HEK293 (cell line): ENCODE results near the gene RFNG.

Experiments
- ATF2 ChIP-seq: fragments of 450-650 bp; formaldehyde crosslinking; IDR thresholded peaks from 2 replicates; pipeline ENCODE4 v1.5.1; 2016; ENCODE audit warnings: missing biosample characterization, missing genetic modification characterization, low read depth
- GFI1B ChIP-seq: fragments of 450-650 bp; formaldehyde crosslinking; IDR thresholded peaks from 2 replicates; pipeline ENCODE4 v1.5.1; 2016; ENCODE audit warnings: missing biosample characterization, missing genetic modification characterization
- GLI2 ChIP-seq: fragments of 450-650 bp; formaldehyde crosslinking; IDR thresholded peaks from 2 replicates; pipeline ENCODE4; 2017; ENCODE audit warnings: missing biosample characterization, missing genetic modification characterization, low read depth, borderline replicate concordance
- OVOL3 ChIP-seq: fragments of 450-650 bp; formaldehyde crosslinking; IDR thresholded peaks from 2 replicates; pipeline ENCODE4 v1.5.1; 2016; ENCODE audit warnings: missing biosample characterization, missing genetic modification characterization
- PRDM4 ChIP-seq: fragments of 450-650 bp; formaldehyde crosslinking; IDR thresholded peaks from 2 replicates; pipeline ENCODE4 v1.5.1; 2017; ENCODE audit warnings: missing biosample characterization, missing genetic modification characterization
- YY1 ChIP-seq: fragments of 450-650 bp; formaldehyde crosslinking; IDR thresholded peaks from 2 replicates; pipeline ENCODE4 v1.5.1; 2018; ENCODE audit warnings: missing biosample characterization, missing genetic modification characterization
- ZBTB1 ChIP-seq: fragments of 450-650 bp; formaldehyde crosslinking; IDR thresholded peaks from 2 replicates; pipeline ENCODE4 v1.5.1; 2016; ENCODE audit warnings: missing biosample characterization, missing genetic modification characterization
- ZBTB11 ChIP-seq: fragments of 450-650 bp; formaldehyde crosslinking; conservative IDR thresholded peaks from 2 replicates; pipeline ENCODE4 v1.5.1; 2016; ENCODE audit warnings: low read depth, missing biosample characterization, missing genetic modification characterization
- ZFHX2 ChIP-seq: fragments of 450-650 bp; formaldehyde crosslinking; conservative IDR thresholded peaks from 2 replicates; pipeline ENCODE4 v1.5.1; 2016; ENCODE audit warnings: missing biosample characterization, missing genetic modification characterization
- ZFP3 ChIP-seq: fragments of 450-650 bp; formaldehyde crosslinking; IDR thresholded peaks from 2 replicates; pipeline ENCODE4 v1.5.1; 2016; ENCODE audit warnings: low read depth, missing biosample characterization, missing genetic modification characterization
- ZNF18 ChIP-seq: fragments of 450-650 bp; formaldehyde crosslinking; IDR thresholded peaks from 2 replicates; pipeline ENCODE4 v1.5.1; 2016; ENCODE audit warnings: missing biosample characterization, missing genetic modification characterization
- ZNF202 ChIP-seq: fragments of 450-650 bp; formaldehyde crosslinking; IDR thresholded peaks from 2 replicates; pipeline ENCODE4 v1.5.1; 2016; ENCODE audit warnings: missing biosample characterization, missing genetic modification characterization, borderline replicate concordance
- ZNF214 ChIP-seq: fragments of 450-650 bp; formaldehyde crosslinking; IDR thresholded peaks from 2 replicates; pipeline ENCODE4 v1.5.1; 2017; ENCODE audit warnings: missing biosample characterization, mild to moderate bottlenecking, missing genetic modification characterization, borderline replicate concordance
- ZNF23 ChIP-seq: fragments of 450-650 bp; formaldehyde crosslinking; IDR thresholded peaks from 2 replicates; pipeline ENCODE4 v1.5.1; 2016; ENCODE audit warnings: missing biosample characterization, missing genetic modification characterization, borderline replicate concordance
- ZNF248 ChIP-seq: fragments of 450-650 bp; formaldehyde crosslinking; IDR thresholded peaks from 2 replicates; pipeline ENCODE4 v1.5.1; 2017; ENCODE audit warnings: missing biosample characterization, missing genetic modification characterization
- ZNF350 ChIP-seq: fragments of 450-650 bp; formaldehyde crosslinking; IDR thresholded peaks from 2 replicates; pipeline ENCODE4 v1.5.0; 2017; ENCODE audit warnings: missing biosample characterization, mild to moderate bottlenecking, missing genetic modification characterization
- ZNF449 ChIP-seq: fragments of 450-650 bp; formaldehyde crosslinking; IDR thresholded peaks from 2 replicates; pipeline ENCODE4 v1.5.1; 2017; ENCODE audit warnings: missing biosample characterization, mild to moderate bottlenecking, missing genetic modification characterization, moderate library complexity
- ZNF518A ChIP-seq: fragments of 450-650 bp; formaldehyde crosslinking; conservative IDR thresholded peaks from 2 replicates; pipeline ENCODE4 v1.5.1; 2016; ENCODE audit warnings: low read depth, missing biosample characterization, missing genetic modification characterization
- ZNF624 ChIP-seq: fragments of 450-650 bp; formaldehyde crosslinking; IDR thresholded peaks from 2 replicates; pipeline ENCODE4 v1.5.1; 2017; ENCODE audit warnings: missing biosample characterization, missing genetic modification characterization
- ZNF768 ChIP-seq: fragments of 450-650 bp; formaldehyde crosslinking; IDR thresholded peaks from 2 replicates; pipeline ENCODE4 v1.5.1; 2018; ENCODE audit warnings: missing biosample characterization, mild to moderate bottlenecking, missing genetic modification characterization
- ZNF776 ChIP-seq: fragments of 450-650 bp; formaldehyde crosslinking; IDR thresholded peaks from 2 replicates; pipeline ENCODE4 v1.5.0; 2017; ENCODE audit warnings: missing biosample characterization, missing genetic modification characterization, borderline replicate concordance
- ZNF837 ChIP-seq: fragments of 450-650 bp; formaldehyde crosslinking; IDR thresholded peaks from 2 replicates; pipeline ENCODE4 v1.5.1; 2016; ENCODE audit warnings: missing biosample characterization, missing genetic modification characterization
- ZSCAN30 ChIP-seq: fragments of 450-650 bp; IDR thresholded peaks from 2 replicates; pipeline ENCODE4 v1.5.1; 2018; ENCODE audit warnings: missing biosample characterization, mild to moderate bottlenecking, missing genetic modification characterization, moderate library complexity

Gene RFNG

GRCh38 chr17:82098939-82099763 is 47.5 kb upstream of the RFNG start (continued):
- TF ChIP-seq ZNF449 (tag by site-specific recombination) (no peak), ZFHX2 (tag by site-specific recombination) (peak; percentile 76), ZSCAN30 (tag by site-specific recombination) (peak; percentile 29; the same call in 1 of the 2 replicates), GLI2 (no peak), ZNF518A (tag by site-specific recombination) (no peak), ZNF214 (tag by site-specific recombination) (no peak), ZNF624 (no peak), ZNF18 (tag by site-specific recombination) (no peak), ZBTB1 (tag by site-specific recombination) (peak; percentile 68; the same call in 1 of the 2 replicates), ZBTB11 (tag by site-specific recombination) (peak; percentile 18; the same call in 1 of the 2 replicates), ZNF768 (no peak), PRDM4 (no peak), YY1 (tag by site-specific recombination) (no peak), ZFP3 (tag by site-specific recombination) (no peak), GFI1B (no peak), ZNF248 (no peak), ZNF23 (tag by site-specific recombination) (no peak), ZNF837 (tag by site-specific recombination) (0 out of 2 replicates have a peak, but pooled peaks have one; percentile 61), OVOL3 (tag by site-specific recombination) (no peak), ZNF776 (no peak), ZNF202 (no peak), ZNF350 (tag by site-specific recombination) (no peak), ATF2 (no peak)
